ENCODE measurements around the gene STARD3NL. TPM values are rescaled to one million over a fixed set of nuclear protein-coding genes. Genes with fewer than 3 reads are reported as not detected.
"Not testable (repeated sequence)": the region's sequence is repeated elsewhere in the genome, so short reads cannot be mapped to it uniquely, and the experiment has no call there.

The STARD3NL gene
- total and polyA plus RNA-seq, 2 experiments from 2014 or later: 55.1 to 55.3 TPM

GRCh38 chr7:38257350-38257677, 79.3 kb downstream of the STARD3NL start:
- H2AFZ ChIP-seq: no peak overlapping the region
- TF ChIP-seq STAT1 (IDR thresholded peaks at IDR 0.05; ENCODE audit: unreplicated experiment) (no peak), REST (IDR thresholded peaks at IDR 0.05; ENCODE audit: unreplicated experiment) (no peak), EZH2phosphoT487 (IDR thresholded peaks at IDR 0.05; ENCODE audit: unreplicated experiment) (no peak)
- TF ChIP-seq, protein P1, sequence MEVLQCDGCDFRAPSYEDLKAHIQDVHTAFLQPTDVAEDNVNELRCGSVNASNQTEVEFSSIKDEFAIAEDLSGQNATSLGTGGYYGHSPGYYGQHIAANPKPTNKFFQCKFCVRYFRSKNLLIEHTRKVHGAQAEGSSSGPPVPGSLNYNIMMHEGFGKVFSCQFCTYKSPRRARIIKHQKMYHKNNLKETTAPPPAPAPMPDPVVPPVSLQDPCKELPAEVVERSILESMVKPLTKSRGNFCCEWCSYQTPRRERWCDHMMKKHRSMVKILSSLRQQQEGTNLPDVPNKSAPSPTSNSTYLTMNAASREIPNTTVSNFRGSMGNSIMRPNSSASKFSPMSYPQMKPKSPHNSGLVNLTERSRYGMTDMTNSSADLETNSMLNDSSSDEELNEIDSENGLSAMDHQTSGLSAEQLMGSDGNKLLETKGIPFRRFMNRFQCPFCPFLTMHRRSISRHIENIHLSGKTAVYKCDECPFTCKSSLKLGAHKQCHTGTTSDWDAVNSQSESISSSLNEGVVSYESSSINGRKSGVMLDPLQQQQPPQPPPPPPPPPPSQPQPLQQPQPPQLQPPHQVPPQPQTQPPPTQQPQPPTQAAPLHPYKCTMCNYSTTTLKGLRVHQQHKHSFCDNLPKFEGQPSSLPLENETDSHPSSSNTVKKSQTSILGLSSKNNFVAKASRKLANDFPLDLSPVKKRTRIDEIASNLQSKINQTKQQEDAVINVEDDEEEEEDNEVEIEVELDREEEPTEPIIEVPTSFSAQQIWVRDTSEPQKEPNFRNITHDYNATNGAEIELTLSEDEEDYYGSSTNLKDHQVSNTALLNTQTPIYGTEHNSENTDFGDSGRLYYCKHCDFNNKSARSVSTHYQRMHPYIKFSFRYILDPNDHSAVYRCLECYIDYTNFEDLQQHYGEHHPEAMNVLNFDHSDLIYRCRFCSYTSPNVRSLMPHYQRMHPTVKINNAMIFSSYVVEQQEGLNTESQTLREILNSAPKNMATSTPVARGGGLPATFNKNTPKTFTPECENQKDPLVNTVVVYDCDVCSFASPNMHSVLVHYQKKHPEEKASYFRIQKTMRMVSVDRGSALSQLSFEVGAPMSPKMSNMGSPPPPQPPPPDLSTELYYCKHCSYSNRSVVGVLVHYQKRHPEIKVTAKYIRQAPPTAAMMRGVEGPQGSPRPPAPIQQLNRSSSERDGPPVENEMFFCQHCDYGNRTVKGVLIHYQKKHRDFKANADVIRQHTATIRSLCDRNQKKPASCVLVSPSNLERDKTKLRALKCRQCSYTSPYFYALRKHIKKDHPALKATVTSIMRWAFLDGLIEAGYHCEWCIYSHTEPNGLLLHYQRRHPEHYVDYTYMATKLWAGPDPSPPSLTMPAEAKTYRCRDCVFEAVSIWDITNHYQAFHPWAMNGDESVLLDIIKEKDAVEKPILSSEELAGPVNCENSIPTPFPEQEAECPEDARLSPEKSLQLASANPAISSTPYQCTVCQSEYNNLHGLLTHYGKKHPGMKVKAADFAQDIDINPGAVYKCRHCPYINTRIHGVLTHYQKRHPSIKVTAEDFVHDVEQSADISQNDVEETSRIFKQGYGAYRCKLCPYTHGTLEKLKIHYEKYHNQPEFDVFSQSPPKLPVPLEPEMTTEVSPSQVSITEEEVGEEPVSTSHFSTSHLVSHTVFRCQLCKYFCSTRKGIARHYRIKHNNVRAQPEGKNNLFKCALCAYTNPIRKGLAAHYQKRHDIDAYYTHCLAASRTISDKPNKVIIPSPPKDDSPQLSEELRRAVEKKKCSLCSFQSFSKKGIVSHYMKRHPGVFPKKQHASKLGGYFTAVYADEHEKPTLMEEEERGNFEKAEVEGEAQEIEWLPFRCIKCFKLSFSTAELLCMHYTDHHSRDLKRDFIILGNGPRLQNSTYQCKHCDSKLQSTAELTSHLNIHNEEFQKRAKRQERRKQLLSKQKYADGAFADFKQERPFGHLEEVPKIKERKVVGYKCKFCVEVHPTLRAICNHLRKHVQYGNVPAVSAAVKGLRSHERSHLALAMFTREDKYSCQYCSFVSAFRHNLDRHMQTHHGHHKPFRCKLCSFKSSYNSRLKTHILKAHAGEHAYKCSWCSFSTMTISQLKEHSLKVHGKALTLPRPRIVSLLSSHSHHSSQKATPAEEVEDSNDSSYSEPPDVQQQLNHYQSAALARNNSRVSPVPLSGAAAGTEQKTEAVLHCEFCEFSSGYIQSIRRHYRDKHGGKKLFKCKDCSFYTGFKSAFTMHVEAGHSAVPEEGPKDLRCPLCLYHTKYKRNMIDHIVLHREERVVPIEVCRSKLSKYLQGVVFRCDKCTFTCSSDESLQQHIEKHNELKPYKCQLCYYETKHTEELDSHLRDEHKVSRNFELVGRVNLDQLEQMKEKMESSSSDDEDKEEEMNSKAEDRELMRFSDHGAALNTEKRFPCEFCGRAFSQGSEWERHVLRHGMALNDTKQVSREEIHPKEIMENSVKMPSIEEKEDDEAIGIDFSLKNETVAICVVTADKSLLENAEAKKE (CRISPR knock-in tag; IDR thresholded peaks at IDR 0.05): no peak
- ATAC-seq (no peak), DNase-seq (ENCODE audit: low spot score) (no peak)
- no peaks in the 10 kb centered on the region for H3K36me3 Mint-ChIP-seq (ENCODE audit: low read depth)
- H3K4me1 Mint-ChIP-seq: no peaks in the 10 kb centered on the region; the same call in 1 of the 3 replicates
- no peaks in the 10 kb centered on the region for H3K79me2 ChIP-seq (replicated peaks; ENCODE audit: insufficient read depth)
- H3K27ac ChIP-seq (ENCODE audit: low read depth): no peak overlapping the region
- H3K9me2 ChIP-seq (ENCODE audit: insufficient read depth): no peaks in the 10 kb centered on the region
- H3K9me3 Mint-ChIP-seq: no peaks in the 10 kb centered on the region
- no peaks in the 10 kb centered on the region for H4K20me1 ChIP-seq (replicated peaks; ENCODE audit: insufficient read depth)
- no peaks in the 10 kb centered on the region for H3F3A ChIP-seq (replicated peaks; ENCODE audit: low read depth)
- H3K4me3 Mint-ChIP-seq: no peak overlapping the region
- no peaks in the 10 kb centered on the region for H3K4me1 ChIP-seq (ENCODE audit: insufficient read depth)
- H3K4me2 ChIP-seq: no peak overlapping the region
- H3K27ac Mint-ChIP-seq: no peak overlapping the region
- no peak overlapping the region for H3K4me3 ChIP-seq
- H3K27me3 Mint-ChIP-seq (ENCODE audit: insufficient read depth, low read depth, poor library complexity): peaks cover 5% of the 10 kb centered on the region
- H3K36me3 ChIP-seq (ENCODE audit: insufficient read depth): no peaks in the 10 kb centered on the region
- no peaks in the 10 kb centered on the region for H3K27me3 ChIP-seq (ENCODE audit: insufficient read depth)

DNA sequence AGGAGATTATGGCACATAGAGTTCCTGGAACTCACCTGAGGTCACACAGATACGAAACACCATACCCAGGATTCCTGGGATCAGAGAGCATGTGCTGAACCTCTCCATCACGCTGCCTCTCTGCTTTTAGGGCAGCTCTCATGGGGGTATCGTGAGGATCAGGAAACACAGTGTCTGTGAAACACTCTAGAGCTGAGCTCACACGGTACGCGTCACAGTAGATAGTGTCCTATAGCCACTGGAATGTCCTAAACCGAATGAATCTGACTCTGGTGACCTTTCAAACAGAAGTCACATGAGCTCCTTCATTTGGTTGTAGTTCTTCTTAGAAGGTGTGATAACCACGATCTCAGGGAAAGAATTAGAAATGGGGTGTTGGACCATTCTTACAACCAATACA, 81.1 kb downstream of the STARD3NL start:
- H3K4me3 Mint-ChIP-seq; H4K20me1 ChIP-seq (replicated peaks; ENCODE audit: insufficient read depth); H3K79me2 ChIP-seq (replicated peaks; ENCODE audit: insufficient read depth); H2AFZ ChIP-seq; H3K4me3 ChIP-seq; H3K27ac ChIP-seq (ENCODE audit: low read depth); DNase-seq (ENCODE audit: low spot score); H3K27me3 ChIP-seq (ENCODE audit: insufficient read depth); H3F3A ChIP-seq (replicated peaks; ENCODE audit: low read depth); H3K27ac Mint-ChIP-seq; H3K9me3 Mint-ChIP-seq; H3K4me2 ChIP-seq; H3K36me3 ChIP-seq (ENCODE audit: insufficient read depth); H3K4me1 ChIP-seq (ENCODE audit: insufficient read depth); H3K36me3 Mint-ChIP-seq (ENCODE audit: low read depth); H3K4me1 Mint-ChIP-seq; H3K9me2 ChIP-seq (ENCODE audit: insufficient read depth); H3K27me3 Mint-ChIP-seq (ENCODE audit: insufficient read depth, low read depth, poor library complexity); ATAC-seq: not testable (repeated sequence)

- DNase-seq (ENCODE audit: low spot score); H2AFZ ChIP-seq; H3K36me3 Mint-ChIP-seq (ENCODE audit: low read depth); H3K27me3 Mint-ChIP-seq (ENCODE audit: insufficient read depth, low read depth, poor library complexity); H3K27ac Mint-ChIP-seq; H3K4me3 ChIP-seq; ATAC-seq; H3F3A ChIP-seq (replicated peaks; ENCODE audit: low read depth); H3K4me1 ChIP-seq (ENCODE audit: insufficient read depth); H3K79me2 ChIP-seq (replicated peaks; ENCODE audit: insufficient read depth); H3K4me3 Mint-ChIP-seq; H3K4me1 Mint-ChIP-seq; H3K9me3 Mint-ChIP-seq; H3K36me3 ChIP-seq (ENCODE audit: insufficient read depth); H3K27me3 ChIP-seq (ENCODE audit: insufficient read depth); H4K20me1 ChIP-seq (replicated peaks; ENCODE audit: insufficient read depth); H3K4me2 ChIP-seq; H3K27ac ChIP-seq (ENCODE audit: low read depth); H3K9me2 ChIP-seq (ENCODE audit: insufficient read depth): not testable (repeated sequence)
These were observed 83.6 kb downstream of the STARD3NL start for GRCh38 chr7:38261601-38262000.
